ENCODE data around the gene P4HTM.
A peak's percentile ranks its signal among the peaks of the same experiment; 100 is the strongest.

Gene P4HTM

GRCh38 chr3:48989796-48990635 is at the start of gene P4HTM:
Gene P4HTM, plus strand, starts transcription at chr3:48990241. Its CDS starts 16 bp downstream, at chr3:48990257.
- DNase-seq, result peak; percentile 90

- no peak for DNase-seq
Observed at GRCh38 chr3:48945432-48945831, 44.6 kb upstream of the P4HTM start.

GRCh38 chr3:48945891-48946549 is 44.0 kb upstream of the P4HTM start:
- DNase-seq, result no peak

GRCh38 chr3:48949376-48949717 is 40.7 kb upstream of the P4HTM start:
- no peak for DNase-seq

- DNase-seq, result no peak
Observed at GRCh38 chr3:48950051-48950450, 40.0 kb upstream of the P4HTM start.

- DNase-seq, result no peak
Observed at GRCh38 chr3:48951764-48952163, 38.3 kb upstream of the P4HTM start.

GRCh38 chr3:48952510-48953118 is 37.4 kb upstream of the P4HTM start:
- no peak for DNase-seq

- no peak for DNase-seq
Observed at GRCh38 chr3:48957006-48957705, 32.9 kb upstream of the P4HTM start.

- no peak for DNase-seq
Observed at GRCh38 chr3:48960841-48961413, 29.1 kb upstream of the P4HTM start.

GRCh38 chr3:48962340-48962739 is 27.7 kb upstream of the P4HTM start:
- DNase-seq, result peak; percentile 26

GRCh38 chr3:48962939-48963338 is 27.1 kb upstream of the P4HTM start:
- DNase-seq, result peak; percentile 1

- DNase-seq, result no peak
Observed at GRCh38 chr3:48963591-48963990, 26.4 kb upstream of the P4HTM start.

GRCh38 chr3:48966367-48966766 is 23.7 kb upstream of the P4HTM start:
- no peak for DNase-seq

- DNase-seq, result no peak
Observed at GRCh38 chr3:48966876-48967361, 23.1 kb upstream of the P4HTM start.

GRCh38 chr3:48970586-48970985 is 19.5 kb upstream of the P4HTM start:
- no peak for DNase-seq

- DNase-seq, result no peak
Observed at GRCh38 chr3:48974076-48974864, 15.8 kb upstream of the P4HTM start.

GRCh38 chr3:48979451-48979850 is 10.6 kb upstream of the P4HTM start:
- no peak for DNase-seq

GRCh38 chr3:48980295-48980694 is 9.7 kb upstream of the P4HTM start:
- DNase-seq, result no peak

GRCh38 chr3:48982016-48982415 is 8.0 kb upstream of the P4HTM start:
- no peak for DNase-seq

GRCh38 chr3:48982686-48983085 is 7.4 kb upstream of the P4HTM start:
- no peak for DNase-seq

- no peak for DNase-seq
Observed at GRCh38 chr3:48983096-48983495, 6.9 kb upstream of the P4HTM start.

GRCh38 chr3:48984663-48985062 is 5.4 kb upstream of the P4HTM start:
- no peak for DNase-seq

Measured in activated CD8-positive, alpha-beta memory T cell treated with anti-CD3 and anti-CD28 coated beads, Interleukin-2, amount 50 U/mL, for 48 hours (primary cell).